Pancreas (tissue), 10 donors: Measurements from ENCODE around the gene RIC3. TPM values are rescaled to one million over a fixed set of nuclear protein-coding genes. Genes with fewer than 3 reads are reported as not detected.

Source experiments
- ATAC-seq, 4 donors: fragments of 200-7000 bp; cut with Tn5 transposase; one replicate each; pipeline versions ENCODE4 v1.8.0 to v1.9.1; 2020; ENCODE audit warnings: mild to moderate bottlenecking in 4 of 4, moderate library complexity in 4 of 4
- DNase-seq, 6 donors: peaks; one replicate each; pipeline ENCODE4 v3.0.0-alpha.2; 2020
- FAIRE-seq: peaks from 2 replicates; lab custom pipeline; 2012; peaks lifted over from hg19 to GRCh38; lab: Jason Lieb, UNC
- H3K27ac ChIP-seq, 4 donors: fragments of 200-600 bp; sonication (generic); 1 replicate in 3 of 4; 2 replicates in 1 of 4; pipeline versions ENCODE4 v1.5.0 to v1.8.0; 2020
- H3K27me3 ChIP-seq, 4 donors: fragments of 200-600 bp; one replicate each; pipeline ENCODE4 v1.8.0; 2021
- H3K36me3 ChIP-seq, 3 donors: fragments of 200-600 bp; sonication (generic) in 1 of 3; one replicate each; pipeline versions ENCODE4 v1.5.0 to v1.8.0; 2020 to 2021
- H3K4me1 ChIP-seq, 3 donors: fragments of 200-600 bp; one replicate each; pipeline ENCODE4 v1.8.0; 2021
- H3K4me3 ChIP-seq, 4 donors: fragments of 200-600 bp; sonication (generic) in 2 of 4; one replicate each; pipeline versions ENCODE4 v1.5.0 to v1.8.0; 2020 to 2021
- H3K9me3 ChIP-seq, 4 donors: fragments of 200-600 bp; one replicate each; pipeline ENCODE4 v1.8.0; 2021
- WGBS, 2 donors: extraction: QIAGEN DNeasy Blood & Tissue Kit; methylation state at CpG; one replicate each; pipeline ENCODE4 v1.1.7; 2013; 5-methylcytosine and 5-hydroxymethylcytosine counted together
- intact Hi-C, 3 donors: fragments of 100-400 bp; cut with DNase I; formaldehyde crosslinking; loops; one replicate each; pipeline versions ENCODE4 v1.11.1 to v1.14.2; 2022
- polyA plus RNA-seq, 2 donors: library from polyadenylated mRNA; stranded (reverse); fragments of 200-250 nt; gene quantifications; one replicate each; pipeline ENCODE4 v1.2.3, GENCODE V29; 2013
- total RNA-seq, 6 donors: library from RNA; stranded (reverse); fragmentation: NEBNext Ultra II Directional in 4 of 6; extraction: Animal tissue kit (Norgen Biotek cat#: 25700) in 4 of 6; gene quantifications; one replicate each; pipeline versions ENCODE4 v1.2.1 to v1.2.4, GENCODE V29; 2021 to 2023
- TF ChIP-seq, protein P1 (sequence below), 4 donors: fragments of 200-600 bp; sonication (generic) in 3 of 4; IDR thresholded peaks; one replicate each; pipeline versions ENCODE4 v1.5.0 to v1.8.0; 2021; ENCODE audit warnings: antibody characterized with exemption in 4 of 4
- donor health status: healthy with polysubstance abuse.
- donor health status: DM: no; HTN: no; CAD: no; lungs with moderate emphysema.
- donor health status: DM: no; HTN: no; CAD: no.
- donor health status: control.
- donor health status: control.
- donor health status: Bipolar disorder and iron deficiency.
- donor health status: DM: yes; HTN: yes; CAD: no.
- donor health status: DM: no; HTN: no; CAD: no.
- donor health status: DM: no; HTN: no; CAD: no.
- donor health status: DM: yes; HTN: yes; CAD: no.

Gene RIC3
- total and polyA plus RNA-seq, 8 donors = 11.3 to 49.9 (median 18.2) TPM

DNA sequence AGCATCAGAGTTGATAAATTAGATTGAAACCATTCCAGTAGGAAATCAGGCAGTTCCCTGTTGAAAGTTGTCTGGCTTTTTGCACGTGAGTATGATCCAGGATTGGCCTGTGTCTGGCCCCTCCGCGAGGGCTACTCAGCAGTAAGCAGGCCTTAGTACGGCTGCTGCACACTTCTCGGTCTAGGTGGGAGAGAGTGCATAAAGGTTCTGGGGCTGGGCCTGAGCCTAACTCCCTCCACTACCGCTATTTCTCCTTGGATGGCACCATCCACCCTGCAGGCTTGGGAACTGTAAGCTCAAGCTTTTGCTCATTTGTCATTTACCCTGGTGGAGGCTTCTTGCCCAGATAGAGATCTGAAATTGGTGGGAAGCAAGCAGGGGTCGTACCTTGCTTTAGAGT, 65.9 kb downstream of the RIC3 start:
- no peak for FAIRE-seq
- Histone ChIP-seq H3K36me3 (peaks cover 0 to 4% (median 0%) of the 10 kb centered on the region in 3 donors), H3K4me1 (no peaks in the 10 kb centered on the region), H3K9me3 (no peaks in the 10 kb centered on the region), H3K4me3 (no peak overlapping the region), H3K27me3 (no peaks in the 10 kb centered on the region), H3K27ac (no peak overlapping the region)
- 80 to 87% methylated on average over 7 of the region's 7 CpGs for WGBS, 2 donors
- DNase-seq = peak in 1 of 6 donors; percentile 18
- intact Hi-C loops = no loop called here
- no peak for ATAC-seq
- TF ChIP-seq, protein P1, sequence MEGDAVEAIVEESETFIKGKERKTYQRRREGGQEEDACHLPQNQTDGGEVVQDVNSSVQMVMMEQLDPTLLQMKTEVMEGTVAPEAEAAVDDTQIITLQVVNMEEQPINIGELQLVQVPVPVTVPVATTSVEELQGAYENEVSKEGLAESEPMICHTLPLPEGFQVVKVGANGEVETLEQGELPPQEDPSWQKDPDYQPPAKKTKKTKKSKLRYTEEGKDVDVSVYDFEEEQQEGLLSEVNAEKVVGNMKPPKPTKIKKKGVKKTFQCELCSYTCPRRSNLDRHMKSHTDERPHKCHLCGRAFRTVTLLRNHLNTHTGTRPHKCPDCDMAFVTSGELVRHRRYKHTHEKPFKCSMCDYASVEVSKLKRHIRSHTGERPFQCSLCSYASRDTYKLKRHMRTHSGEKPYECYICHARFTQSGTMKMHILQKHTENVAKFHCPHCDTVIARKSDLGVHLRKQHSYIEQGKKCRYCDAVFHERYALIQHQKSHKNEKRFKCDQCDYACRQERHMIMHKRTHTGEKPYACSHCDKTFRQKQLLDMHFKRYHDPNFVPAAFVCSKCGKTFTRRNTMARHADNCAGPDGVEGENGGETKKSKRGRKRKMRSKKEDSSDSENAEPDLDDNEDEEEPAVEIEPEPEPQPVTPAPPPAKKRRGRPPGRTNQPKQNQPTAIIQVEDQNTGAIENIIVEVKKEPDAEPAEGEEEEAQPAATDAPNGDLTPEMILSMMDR (IDR thresholded peaks at IDR 0.05) = no peak

DNA sequence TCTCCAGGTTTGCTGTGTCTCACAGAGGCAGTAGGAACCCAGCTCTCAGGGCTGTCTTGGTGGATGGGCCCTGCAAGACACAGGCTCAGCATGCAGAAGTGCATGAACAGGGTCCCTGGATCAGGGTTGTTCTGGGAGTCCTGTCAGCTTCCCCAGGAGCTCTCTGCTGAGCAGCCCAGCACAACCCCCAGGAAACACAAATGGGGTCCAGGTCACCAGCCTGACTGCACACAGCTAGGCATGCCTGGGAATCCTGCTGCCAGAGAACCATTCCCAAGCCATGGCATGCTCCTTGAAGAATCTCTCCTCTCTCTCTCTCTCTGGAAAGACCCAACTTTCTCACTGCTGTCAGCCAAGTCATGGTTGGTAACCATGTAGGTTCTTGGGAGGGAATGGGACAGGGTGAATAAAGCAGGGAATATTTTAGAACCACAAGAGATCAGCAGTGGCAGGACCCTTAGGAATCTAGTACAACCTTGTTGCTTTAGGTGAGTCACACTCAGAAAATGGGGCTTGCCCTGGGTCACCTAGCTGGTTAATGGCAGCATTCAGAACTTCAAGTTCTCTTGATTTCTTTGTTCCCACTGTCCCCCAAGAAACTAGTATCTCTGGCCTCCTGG, 66.4 kb downstream of the RIC3 start:
- no peak for FAIRE-seq

DNA sequence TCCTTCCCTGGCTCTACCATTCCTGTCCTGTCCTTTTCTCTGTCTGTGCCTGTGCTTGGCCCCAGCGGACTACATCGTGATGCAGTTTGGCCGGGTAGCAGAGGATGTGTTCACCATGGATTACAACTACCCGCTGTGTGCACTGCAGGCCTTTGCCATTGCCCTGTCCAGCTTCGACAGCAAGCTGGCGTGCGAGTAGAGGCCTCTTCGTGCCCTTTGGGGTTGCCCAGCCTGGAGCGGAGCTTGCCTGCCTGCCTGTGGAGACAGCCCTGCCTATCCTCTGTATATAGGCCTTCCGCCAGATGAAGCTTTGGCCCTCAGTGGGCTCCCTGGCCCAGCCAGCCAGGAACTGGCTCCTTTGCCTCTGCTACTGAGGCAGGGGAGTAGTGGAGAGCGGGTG, 67.4 kb downstream of the RIC3 start:
- TF ChIP-seq, protein P1 (IDR thresholded peaks at IDR 0.05) = no peak
- Histone ChIP-seq H3K27ac (no peak overlapping the region), H3K9me3 (no peaks in the 10 kb centered on the region), H3K4me1 (no peaks in the 10 kb centered on the region), H3K36me3 (peaks cover 0 to 4% (median 0%) of the 10 kb centered on the region in 3 donors), H3K4me3 (no peak overlapping the region), H3K27me3 (no peaks in the 10 kb centered on the region)
- no peak for ATAC-seq
- intact Hi-C loops = no loop called here
- no peak for FAIRE-seq
- DNase-seq = peak in 2 of 6 donors; percentile 18 to 49
- WGBS, 2 donors = 90 to 93% methylated on average over 11 of the region's 11 CpGs

More for the DNA sequence above, 66.4 kb downstream of the RIC3 start:
- Histone ChIP-seq H3K27me3 (no peaks in the 10 kb centered on the region), H3K36me3 (peaks cover 0 to 4% (median 0%) of the 10 kb centered on the region in 3 donors), H3K27ac (no peak overlapping the region), H3K4me1 (no peaks in the 10 kb centered on the region), H3K4me3 (no peak overlapping the region), H3K9me3 (no peaks in the 10 kb centered on the region)
- ATAC-seq (no peak), DNase-seq (peak in 1 of 6 donors; percentile 23)
- intact Hi-C loops = no loop called here
- TF ChIP-seq, protein P1 (IDR thresholded peaks at IDR 0.05) = no peak

DNA sequence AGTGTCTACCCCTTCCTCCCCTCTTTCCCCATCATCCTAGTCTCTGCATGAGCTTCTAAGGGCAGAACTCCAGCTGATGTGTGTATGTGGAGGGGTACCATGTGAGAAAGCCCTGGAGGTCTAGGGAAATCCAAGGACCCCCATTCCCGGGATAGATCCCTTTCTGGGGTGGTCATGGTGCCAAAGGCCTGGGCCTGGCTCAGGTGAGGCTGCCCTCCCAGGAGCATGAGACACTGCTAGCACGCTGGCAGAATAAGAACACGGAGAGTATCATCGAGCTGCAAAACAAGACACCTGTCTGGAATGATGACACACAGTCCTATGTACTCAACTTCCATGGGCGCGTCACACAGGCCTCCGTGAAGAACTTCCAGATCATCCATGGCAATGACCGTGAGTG, 68.2 kb downstream of the RIC3 start:
- FAIRE-seq (no peak), ATAC-seq (no peak), DNase-seq (peak in 1 of 6 donors; percentile 10)
- intact Hi-C loops = no loop called here
- H3K27ac ChIP-seq = no peak overlapping the region
- no peaks in the 10 kb centered on the region for H3K4me1 ChIP-seq
- H3K4me3 ChIP-seq = no peak overlapping the region
- peaks cover 0 to 4% (median 0%) of the 10 kb centered on the region in 3 donors for H3K36me3 ChIP-seq
- TF ChIP-seq, protein P1 (IDR thresholded peaks at IDR 0.05) = no peak
- no peaks in the 10 kb centered on the region for H3K27me3 ChIP-seq
- H3K9me3 ChIP-seq = no peaks in the 10 kb centered on the region
- 87 to 94% methylated on average over 8 of the region's 8 CpGs for WGBS, 2 donors

DNA sequence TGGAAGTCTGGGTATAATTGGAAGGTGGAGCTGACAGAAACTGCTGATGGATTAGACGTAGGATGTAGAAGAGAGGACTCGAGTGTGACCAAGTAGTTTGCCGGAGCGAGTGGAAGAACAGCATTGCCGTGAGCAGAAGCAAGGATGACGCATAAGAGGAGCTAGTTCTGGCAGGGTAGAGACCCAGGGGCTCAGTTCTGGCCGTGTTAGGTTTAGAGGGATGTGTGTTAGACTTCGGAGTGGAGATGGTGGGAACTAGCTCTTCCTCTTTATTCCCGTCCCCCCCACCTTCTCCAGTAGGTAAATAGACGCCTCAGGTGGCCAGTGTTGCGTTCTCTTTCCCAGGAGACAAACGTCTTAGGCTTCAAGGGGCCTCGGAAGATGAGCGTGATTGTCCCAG, 68.7 kb downstream of the RIC3 start:
- 79 to 82% methylated on average over 14 of the region's 14 CpGs for WGBS, 2 donors
- peaks cover 0 to 4% (median 0%) of the 10 kb centered on the region in 3 donors for H3K36me3 ChIP-seq
- peak in 1 of 6 donors; percentile 14 for DNase-seq
- TF ChIP-seq, protein P1 (IDR thresholded peaks at IDR 0.05) = no peak
- no peaks in the 10 kb centered on the region for H3K4me1 ChIP-seq
- H3K27me3 ChIP-seq = no peaks in the 10 kb centered on the region
- no peaks in the 10 kb centered on the region for H3K9me3 ChIP-seq
- no peak for ATAC-seq
- intact Hi-C loops = no loop called here
- no peak for FAIRE-seq
- no peak overlapping the region for H3K4me3 ChIP-seq
- H3K27ac ChIP-seq = no peak overlapping the region
